ENCODE results near the gene AEN.

Gene AEN

GRCh38 chr15:88658070-88658965, 37.2 kb downstream of the AEN start:
- TF ChIP-seq, protein P1, sequence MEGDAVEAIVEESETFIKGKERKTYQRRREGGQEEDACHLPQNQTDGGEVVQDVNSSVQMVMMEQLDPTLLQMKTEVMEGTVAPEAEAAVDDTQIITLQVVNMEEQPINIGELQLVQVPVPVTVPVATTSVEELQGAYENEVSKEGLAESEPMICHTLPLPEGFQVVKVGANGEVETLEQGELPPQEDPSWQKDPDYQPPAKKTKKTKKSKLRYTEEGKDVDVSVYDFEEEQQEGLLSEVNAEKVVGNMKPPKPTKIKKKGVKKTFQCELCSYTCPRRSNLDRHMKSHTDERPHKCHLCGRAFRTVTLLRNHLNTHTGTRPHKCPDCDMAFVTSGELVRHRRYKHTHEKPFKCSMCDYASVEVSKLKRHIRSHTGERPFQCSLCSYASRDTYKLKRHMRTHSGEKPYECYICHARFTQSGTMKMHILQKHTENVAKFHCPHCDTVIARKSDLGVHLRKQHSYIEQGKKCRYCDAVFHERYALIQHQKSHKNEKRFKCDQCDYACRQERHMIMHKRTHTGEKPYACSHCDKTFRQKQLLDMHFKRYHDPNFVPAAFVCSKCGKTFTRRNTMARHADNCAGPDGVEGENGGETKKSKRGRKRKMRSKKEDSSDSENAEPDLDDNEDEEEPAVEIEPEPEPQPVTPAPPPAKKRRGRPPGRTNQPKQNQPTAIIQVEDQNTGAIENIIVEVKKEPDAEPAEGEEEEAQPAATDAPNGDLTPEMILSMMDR (IDR thresholded peaks at IDR 0.05): no peak
- H3K27me3 ChIP-seq: no peaks in the 10 kb centered on the region
- no peak overlapping the region for H3K4me3 ChIP-seq (ENCODE audit: low read depth in 1 of 2, low read length in 1 of 2)
- H3K36me3 ChIP-seq: peaks cover 21% of the 10 kb centered on the region
- no peak overlapping the region for H3K27ac ChIP-seq
- H3K4me1 ChIP-seq (ENCODE audit: control insufficient read depth in 1 of 2, insufficient read depth in 1 of 2, low read depth in 1 of 2, low read length in 1 of 2): peaks cover 37 to 45% of the 10 kb centered on the region in 2 experiments
- no peaks in the 10 kb centered on the region for H3K9me3 ChIP-seq

DNA sequence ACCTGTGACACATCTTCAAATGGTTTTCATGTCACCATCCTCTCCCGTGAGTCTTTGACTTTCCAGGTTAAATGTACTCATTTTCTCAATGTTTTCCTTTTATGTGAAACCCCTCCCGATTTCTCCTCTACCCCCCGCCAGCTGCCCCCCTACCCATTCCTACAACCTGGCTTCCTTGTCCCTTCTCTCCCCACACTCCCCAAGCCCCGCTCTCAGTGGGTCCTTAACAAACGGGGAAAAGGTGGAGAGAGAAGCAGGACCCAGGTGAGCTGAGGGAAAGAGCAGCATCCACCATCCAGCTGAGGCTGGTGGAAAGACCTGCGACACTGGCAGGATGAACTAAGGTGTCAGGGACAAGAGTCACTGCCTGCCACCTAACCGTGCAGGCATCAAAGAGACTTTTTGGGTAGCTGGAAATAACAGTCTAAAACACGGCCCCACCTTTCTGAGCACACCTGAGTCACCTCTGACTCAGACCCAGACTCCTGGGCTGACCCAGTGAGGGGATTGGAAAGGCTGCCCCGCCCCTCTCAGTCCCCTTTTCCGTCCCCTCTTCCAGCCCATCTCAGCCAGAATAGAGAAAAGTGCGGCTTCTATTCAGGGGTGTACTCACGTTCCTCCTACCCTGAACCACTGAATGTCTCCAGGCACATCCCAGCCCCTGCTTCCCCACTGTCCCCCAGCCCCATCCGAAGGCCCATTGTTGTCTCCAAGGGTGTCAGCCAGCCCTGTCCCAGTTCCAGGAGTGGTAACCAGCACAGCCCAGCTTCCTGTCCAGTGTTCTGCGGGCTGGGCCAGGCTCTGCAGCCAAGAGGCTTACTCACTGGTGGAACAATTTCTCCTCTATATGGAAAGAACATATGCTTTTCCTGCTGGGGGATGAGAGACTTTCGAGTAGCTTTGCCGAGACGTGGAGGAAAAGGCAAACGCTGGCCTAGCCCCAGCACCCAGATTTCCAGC, 38.1 kb downstream of the AEN start:
- TF ChIP-seq, protein P1 (IDR thresholded peaks at IDR 0.05): no peak
- H3K4me1 ChIP-seq (ENCODE audit: control insufficient read depth in 1 of 2, insufficient read depth in 1 of 2, low read depth in 1 of 2, low read length in 1 of 2): peaks cover 34 to 36% of the 10 kb centered on the region in 2 experiments
- no peak overlapping the region for H3K4me3 ChIP-seq (ENCODE audit: low read depth in 1 of 2, low read length in 1 of 2)

GRCh38 chr15:88661041-88661700, 40.0 kb downstream of the AEN start:
- peaks cover 15 to 17% of the 10 kb centered on the region in 2 experiments for H3K4me1 ChIP-seq (ENCODE audit: control insufficient read depth in 1 of 2, insufficient read depth in 1 of 2, low read depth in 1 of 2, low read length in 1 of 2)
- no peak overlapping the region for H3K4me3 ChIP-seq (ENCODE audit: low read depth in 1 of 2, low read length in 1 of 2)
- H3K9me3 ChIP-seq: no peaks in the 10 kb centered on the region
- no peak overlapping the region for H3K27ac ChIP-seq
- no peaks in the 10 kb centered on the region for H3K27me3 ChIP-seq
- TF ChIP-seq, protein P1 (IDR thresholded peaks at IDR 0.05): no peak
- no peaks in the 10 kb centered on the region for H3K36me3 ChIP-seq

More for the DNA sequence above, 38.1 kb downstream of the AEN start:
- Histone ChIP-seq H3K36me3 (peaks cover 12% of the 10 kb centered on the region), H3K27me3 (no peaks in the 10 kb centered on the region), H3K27ac (no peak overlapping the region), H3K9me3 (no peaks in the 10 kb centered on the region)

DNA sequence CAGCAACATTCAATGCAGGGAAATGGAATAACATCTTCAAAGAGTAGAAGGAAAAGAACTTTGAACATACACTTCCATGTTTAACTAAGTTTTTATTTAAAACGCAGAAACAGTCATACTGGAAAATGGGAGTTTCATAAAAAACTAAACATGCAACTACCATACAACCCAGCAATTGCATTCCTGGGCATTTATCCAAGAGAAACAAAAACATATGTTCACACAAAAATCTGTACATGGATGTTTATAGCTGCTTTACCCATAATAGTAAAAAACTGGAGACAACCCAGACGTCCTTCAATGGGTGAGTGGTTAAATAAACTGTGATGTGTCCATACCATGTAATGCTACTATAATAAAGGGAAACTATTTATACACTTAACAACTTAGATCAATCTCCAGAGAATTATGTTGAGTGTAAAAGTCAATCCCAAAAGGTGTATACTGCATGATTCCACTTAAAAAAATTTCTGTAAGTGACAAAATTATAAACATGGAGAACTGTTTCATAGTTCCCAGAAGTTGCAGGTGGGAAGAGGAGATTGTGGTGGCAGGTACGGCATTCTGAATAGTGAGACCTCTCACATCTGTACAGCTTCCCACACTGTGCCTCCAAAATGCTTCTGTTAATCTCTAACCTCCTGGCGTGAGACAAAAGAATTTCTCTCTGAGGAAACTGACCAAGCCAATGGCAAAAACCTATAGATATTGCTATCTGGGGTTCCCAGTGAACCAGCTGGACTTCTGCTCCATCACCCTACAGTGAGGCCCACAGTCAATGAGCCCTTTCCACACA, 40.8 kb downstream of the AEN start:
- no peaks in the 10 kb centered on the region for H3K36me3 ChIP-seq
- H3K4me1 ChIP-seq (ENCODE audit: control insufficient read depth in 1 of 2, insufficient read depth in 1 of 2, low read depth in 1 of 2, low read length in 1 of 2): peaks cover 7 to 9% of the 10 kb centered on the region in 2 experiments
- H3K27me3 ChIP-seq: peaks cover 4% of the 10 kb centered on the region
- TF ChIP-seq, protein P1 (IDR thresholded peaks at IDR 0.05): no peak
- no peak overlapping the region for H3K27ac ChIP-seq
- H3K4me3 ChIP-seq (ENCODE audit: low read depth in 1 of 2, low read length in 1 of 2): no peak overlapping the region
- no peaks in the 10 kb centered on the region for H3K9me3 ChIP-seq
